ENCODE data around the gene NXPH3.

DNA sequence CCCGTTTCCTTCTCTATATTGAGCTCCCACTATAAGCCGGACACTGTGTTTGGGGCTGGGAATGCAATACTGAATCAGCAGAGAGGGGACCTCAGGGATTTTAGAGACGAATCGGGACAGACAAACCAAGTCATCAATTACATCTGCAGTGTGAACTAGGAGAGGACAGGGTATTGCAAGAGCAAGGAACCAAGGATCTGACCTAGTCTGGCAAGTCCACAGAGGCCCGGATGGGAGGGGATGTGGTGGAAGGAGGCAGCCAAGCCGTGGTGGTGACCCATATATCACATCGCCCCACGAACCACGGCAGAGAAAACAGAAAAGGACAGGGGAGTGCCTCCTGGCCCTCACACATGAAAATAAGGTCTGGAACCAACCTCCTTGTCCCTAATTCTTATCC lies 28.1 kb upstream of the NXPH3 start:
- no peak for TF ChIP-seq CTCF (IDR thresholded peaks at IDR 0.05; ENCODE audit: low read depth, low read length)
- TF ChIP-seq MYC (IDR thresholded peaks at IDR 0.05; ENCODE audit: low read depth, low read length), result no peak
- no peak for TF ChIP-seq POLR2A (IDR thresholded peaks at IDR 0.05; ENCODE audit: extremely low read depth, insufficient read length)
